GM19372 (cell line): ENCODE data around the gene IRF9.

Experiments used
- ATAC-seq: cut with Tn5 transposase; IDR thresholded peaks from one replicate; pipeline ENCODE4 v1.9.1; 2021; ENCODE audit warnings: mild to moderate bottlenecking, low read depth, moderate library complexity; ENCODE audit not compliant: unreplicated experiment

The IRF9 gene, protein sequence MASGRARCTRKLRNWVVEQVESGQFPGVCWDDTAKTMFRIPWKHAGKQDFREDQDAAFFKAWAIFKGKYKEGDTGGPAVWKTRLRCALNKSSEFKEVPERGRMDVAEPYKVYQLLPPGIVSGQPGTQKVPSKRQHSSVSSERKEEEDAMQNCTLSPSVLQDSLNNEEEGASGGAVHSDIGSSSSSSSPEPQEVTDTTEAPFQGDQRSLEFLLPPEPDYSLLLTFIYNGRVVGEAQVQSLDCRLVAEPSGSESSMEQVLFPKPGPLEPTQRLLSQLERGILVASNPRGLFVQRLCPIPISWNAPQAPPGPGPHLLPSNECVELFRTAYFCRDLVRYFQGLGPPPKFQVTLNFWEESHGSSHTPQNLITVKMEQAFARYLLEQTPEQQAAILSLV

DNA sequence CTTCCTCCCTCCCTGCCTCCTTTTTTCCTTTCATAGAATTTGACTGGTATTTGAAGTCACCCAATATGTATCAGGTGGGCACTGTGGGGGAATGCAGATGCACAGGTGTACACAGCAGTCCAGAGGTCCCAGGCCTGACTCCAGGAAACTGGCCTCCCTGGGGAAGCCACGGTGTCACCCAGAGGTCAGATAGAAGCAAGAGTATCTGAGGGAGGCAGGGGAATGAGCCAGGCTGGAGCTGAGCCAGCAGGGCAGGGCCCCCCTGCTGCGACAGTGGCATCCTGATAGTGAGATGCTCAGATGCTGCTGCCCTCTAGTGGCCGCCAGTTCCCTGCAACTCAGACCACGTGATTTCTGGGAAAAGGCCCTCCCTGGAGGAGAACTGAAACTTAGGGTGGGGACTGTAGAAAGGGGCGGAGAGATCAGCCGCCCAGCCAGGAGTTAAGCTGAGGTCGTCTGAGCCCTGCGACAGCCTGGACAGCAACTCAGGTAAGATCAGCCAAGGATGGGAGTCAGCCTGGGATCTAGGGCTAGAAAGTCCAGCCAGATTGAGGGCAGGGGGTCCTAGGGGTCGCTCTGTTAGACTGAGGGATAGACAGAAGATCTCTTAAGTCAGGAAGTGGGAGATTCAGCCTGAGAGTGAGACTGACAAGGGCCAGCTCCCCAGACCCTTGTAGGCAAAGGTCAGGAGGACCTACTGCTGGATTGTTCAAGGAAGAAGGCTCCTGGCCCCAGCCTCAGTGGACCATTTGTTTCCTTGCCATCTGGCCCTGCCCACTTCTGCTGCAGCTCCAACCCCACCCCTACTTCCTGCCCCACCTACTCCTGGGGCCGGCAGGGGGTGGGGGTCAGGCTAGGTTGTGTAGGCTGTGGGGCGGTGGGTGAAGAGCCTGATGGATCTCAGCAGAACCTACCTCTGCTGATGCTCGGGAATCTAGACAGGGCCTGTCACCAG is at the start of gene IRF9:
Gene IRF9 (plus strand): TSS at position 416 of the 955 bp plus-strand sequence. CDS start 880 bp downstream, outside the sequence.
- ATAC-seq: peak; percentile 79

GRCh38 chr14:24113379-24113800 is 47.7 kb upstream of the IRF9 start:
- ATAC-seq: no peak

DNA sequence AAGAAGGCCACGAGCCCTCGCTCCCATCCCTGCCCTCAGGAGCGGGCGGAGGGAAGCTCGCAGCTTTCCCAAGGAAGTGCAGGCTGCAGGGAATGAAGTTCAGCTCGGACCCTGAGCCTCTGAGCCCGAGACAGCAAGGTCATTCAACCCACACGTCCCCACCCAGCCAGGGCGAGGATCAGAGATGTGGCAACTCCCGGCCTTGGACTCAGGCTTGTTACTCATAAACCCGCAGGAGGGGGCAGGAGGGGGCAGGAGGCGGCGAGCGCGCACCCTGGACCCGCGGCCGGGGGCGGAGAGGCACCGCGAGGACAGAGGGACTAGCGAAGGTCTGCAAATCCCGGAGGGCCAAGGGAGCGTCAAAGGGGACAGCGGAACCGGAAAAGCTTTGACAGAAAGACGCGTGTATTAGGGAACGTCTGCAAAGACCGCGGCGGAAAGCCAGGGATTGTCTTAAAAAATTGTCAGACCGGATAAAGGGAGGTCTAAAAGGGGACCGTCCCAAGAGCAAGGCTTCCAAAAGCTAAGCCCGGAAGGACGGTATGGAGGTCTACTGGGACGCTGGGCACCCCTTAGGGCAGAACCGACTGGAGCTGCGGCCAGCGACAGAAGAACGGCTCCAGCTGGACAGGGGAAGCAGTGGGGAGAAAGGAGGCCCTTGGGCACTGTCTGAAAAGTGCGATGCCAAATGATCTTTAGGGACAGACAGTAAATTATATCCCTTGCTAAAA is 47.1 kb upstream of the IRF9 start:
- peak; percentile 16 for ATAC-seq

DNA sequence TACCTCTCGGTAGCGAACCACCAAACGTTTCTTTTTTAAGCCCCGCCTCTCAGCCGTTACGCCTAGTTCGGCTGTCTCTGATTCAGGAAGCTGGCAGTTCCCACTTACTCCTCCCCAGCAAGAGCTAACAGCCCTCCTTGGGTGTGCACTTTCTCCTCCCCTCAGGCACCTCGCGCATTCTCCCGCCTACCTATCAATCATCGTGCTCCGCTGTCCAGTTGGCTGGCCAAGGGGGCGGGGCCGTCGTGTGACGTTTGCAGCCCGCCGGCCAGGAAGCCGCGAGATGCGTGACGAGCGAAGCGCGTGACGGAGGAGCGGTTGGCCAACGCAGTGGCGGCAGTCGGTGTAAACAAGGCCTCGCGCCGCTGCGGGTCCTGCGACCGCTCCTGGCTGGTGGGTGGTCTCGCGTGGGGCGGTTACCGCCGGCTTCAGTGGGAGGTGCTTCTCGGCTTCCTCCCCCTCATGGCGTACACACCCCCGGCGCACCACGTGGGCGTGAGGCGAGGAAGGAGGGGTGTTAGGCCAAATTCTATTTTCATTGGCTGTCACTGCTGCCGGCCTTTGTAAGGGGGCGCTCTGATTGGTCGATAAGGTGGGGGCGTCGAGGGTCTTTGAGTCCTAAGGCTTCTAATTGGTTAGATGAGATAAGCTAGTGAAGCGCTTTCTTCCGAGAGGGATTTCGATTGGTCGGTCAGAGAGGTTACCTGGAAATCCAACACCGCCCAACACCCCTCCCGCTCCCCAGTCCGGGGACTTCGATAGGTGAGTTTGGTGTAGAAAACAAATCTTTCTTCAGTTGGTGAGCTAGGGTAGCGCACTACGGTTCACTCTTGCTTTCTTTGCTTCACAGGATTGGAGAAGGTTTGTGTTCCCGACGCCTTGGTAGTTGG is 46.3 kb upstream of the IRF9 start, which contains the start of the genes DCAF11 and NRL:
Gene DCAF11 (plus strand): TSS at position 246 of the 890 bp plus-strand sequence. CDS start 818 bp downstream, outside the sequence.
Gene NRL (minus strand): TSS at position 418 of the 890 bp plus-strand sequence. CDS start 32,101 bp downstream, outside the sequence.
- ATAC-seq: peak; percentile 78

GRCh38 chr14:24115422-24116127 is 45.5 kb upstream of the IRF9 start:
- ATAC-seq: no peak

DNA sequence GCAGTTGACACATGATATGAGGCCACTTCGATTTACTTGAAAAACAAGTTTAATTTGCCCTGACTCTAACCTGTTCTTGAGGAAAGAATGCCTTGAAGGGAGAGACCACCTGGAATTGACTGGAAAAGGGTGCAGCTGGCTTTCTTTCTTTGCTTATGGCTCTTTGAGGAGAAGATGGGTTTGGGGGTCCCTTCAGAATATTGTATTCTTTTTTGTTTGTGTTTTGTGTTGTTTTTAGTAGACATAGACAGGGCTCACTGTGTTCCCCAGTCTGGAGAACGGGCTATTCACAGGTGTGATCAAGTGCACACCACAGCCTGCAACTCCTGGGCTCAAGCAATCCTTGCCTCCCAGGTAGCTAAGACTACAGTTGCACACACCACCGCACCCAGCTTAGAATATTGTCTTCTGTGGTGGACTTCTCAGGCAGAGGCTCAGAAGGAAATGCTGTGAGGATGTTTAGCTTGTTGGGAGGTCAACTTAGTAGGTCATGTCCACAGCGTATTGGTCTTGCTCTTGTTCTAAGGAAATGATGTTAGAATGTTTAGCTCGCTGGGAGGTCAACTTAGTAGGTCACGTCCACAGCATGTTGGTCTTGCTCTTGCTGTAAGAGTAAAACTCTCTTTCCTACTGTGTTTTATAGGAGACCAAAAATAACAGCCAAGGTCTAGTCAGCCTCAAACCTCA is 44.8 kb upstream of the IRF9 start:
- no peak for ATAC-seq

DNA sequence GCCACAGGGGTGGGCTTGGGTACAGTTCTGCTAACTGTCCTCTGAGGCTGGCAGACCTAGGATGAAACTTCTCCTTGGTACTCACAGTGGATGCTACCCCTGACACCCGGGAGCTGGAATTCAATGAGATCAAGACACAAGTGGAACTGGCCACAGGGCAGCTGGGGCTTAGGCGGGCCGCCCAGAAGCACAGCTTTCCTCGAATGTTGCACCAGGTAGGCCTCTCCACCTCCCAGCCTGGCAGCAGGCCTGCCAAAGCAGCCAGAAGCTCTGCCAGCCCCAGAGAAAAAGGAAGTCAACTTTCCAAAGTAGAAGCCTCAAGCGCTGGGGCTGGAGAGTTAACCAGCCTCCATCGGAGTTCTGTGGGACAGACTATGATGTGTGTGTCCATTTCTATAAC is 43.9 kb upstream of the IRF9 start:
- no peak for ATAC-seq

- ATAC-seq: no peak
Measured at GRCh38 chr14:24119691-24120090, 41.4 kb upstream of the IRF9 start.

DNA sequence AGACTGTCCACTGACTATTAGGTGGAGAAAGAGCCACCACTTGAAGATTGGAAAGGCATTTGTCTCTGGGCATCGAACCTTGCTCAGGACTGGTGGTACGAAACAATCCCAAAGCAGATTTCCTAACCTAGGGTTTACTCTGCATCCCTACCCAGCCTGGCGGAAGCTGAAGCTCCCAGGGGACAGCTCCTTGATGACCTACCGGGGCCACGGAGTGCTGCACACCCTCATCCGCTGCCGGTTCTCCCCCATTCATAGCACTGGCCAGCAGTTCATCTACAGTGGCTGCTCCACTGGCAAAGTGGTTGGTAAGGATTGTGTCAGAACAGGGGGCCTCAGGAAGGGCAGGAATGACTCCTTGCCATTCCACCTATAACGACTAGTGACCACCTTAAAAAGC is 39.9 kb upstream of the IRF9 start:
- no peak for ATAC-seq

DNA sequence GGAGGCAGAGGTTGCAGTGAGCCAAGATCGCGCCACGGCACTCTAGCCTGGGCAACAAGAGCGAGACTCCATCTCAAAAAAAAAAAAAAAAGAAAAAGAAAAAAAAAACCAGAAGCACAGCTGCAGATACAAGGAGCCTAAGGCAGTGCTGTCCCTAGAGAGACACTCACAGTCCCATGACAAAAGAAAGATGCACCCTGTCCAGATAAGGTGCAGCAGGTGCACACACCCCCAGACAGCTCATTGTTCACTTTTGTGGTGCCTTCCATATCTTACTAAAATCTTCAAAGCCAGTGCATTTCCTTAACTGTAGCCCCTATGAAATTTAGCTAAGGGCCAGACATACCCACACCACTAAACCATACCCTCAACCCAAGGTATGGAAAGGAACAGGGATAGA is 38.6 kb upstream of the IRF9 start:
- ATAC-seq: no peak

DNA sequence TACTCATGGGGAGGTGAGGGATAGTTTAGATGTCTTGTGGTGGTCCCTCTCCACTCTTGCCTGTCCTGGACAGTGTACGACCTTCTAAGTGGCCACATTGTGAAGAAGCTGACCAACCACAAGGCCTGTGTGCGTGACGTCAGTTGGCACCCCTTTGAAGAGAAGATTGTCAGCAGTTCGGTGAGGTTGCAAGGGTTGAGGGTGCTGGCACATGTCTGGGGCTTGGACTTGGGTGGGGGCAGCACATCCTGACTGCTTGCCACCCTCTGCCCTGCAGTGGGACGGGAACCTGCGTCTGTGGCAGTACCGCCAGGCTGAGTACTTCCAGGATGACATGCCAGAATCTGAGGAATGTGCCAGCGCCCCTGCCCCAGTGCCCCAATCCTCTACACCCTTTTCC is 38.2 kb upstream of the IRF9 start:
- no peak for ATAC-seq

GRCh38 chr14:24123424-24124417 is 37.3 kb upstream of the IRF9 start:
- ATAC-seq: no peak

GRCh38 chr14:24126939-24127338 is 34.1 kb upstream of the IRF9 start:
- ATAC-seq: no peak

GRCh38 chr14:24127673-24128072 is 33.4 kb upstream of the IRF9 start:
- no peak for ATAC-seq

- no peak for ATAC-seq
Measured at GRCh38 chr14:24129410-24129998, 31.6 kb upstream of the IRF9 start.

DNA sequence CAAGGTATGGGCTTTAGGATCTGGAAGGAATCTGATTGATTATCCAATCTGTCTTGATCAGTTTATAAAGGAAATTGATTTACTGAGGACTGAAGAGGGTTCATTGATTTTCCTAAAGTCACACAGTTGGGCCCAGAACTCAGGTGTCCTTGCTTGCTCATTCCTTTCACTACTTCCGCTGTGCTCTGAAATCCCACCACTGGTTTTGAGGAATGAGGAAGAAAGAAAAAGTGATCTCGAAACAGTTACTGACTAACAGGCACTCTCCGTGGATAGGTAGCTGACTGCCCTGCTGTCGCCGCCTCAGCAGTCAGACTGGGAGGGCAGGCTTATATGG is 30.7 kb upstream of the IRF9 start, which contains the start of gene FITM1:
Gene FITM1 (plus strand): TSS at position 280 of the 337 bp plus-strand sequence. CDS start 905 bp downstream, outside the sequence.
- ATAC-seq: no peak
